Activated B cell treated with CpG ODN at 0.5 μM for 24 hours (primary cell): ENCODE results near the gene B3GNT9. TPM values are rescaled to one million over a fixed set of nuclear protein-coding genes. Genes with fewer than 3 reads are reported as not detected.

ENCODE experiments used
- ATAC-seq: fragments of 200-7000 bp; cut with Tn5 transposase; one replicate; pipeline ENCODE4 v1.10.0; 2021; ENCODE audit warnings: low read depth, mild to moderate bottlenecking, moderate library complexity
- CTCF ChIA-PET: fragments of 350-600 bp; sonication (Branson Sonifier 250); formaldehyde crosslinking; loops from one replicate; lab custom pipeline; 2021; ENCODE audit warnings: antibody characterized with exemption; lab: Charles Lee
- POLR2A ChIA-PET: fragments of 350-600 bp; sonication (Branson Sonifier 250); formaldehyde crosslinking; loops from one replicate; lab custom pipeline; 2021; ENCODE audit warnings: antibody characterized with exemption; lab: Charles Lee
- DNase-seq: peaks from one replicate; pipeline ENCODE4 v3.0.0; 2022
- H3K27ac Mint-ChIP-seq: one replicate; pipeline ENCODE4 v1.8.0; 2020; ENCODE audit warnings: mixed read lengths
- H3K27me3 Mint-ChIP-seq: one replicate; pipeline ENCODE4 v1.8.0; 2021; ENCODE audit warnings: mixed read lengths
- H3K36me3 Mint-ChIP-seq: one replicate; pipeline ENCODE4 v1.8.0; 2021; ENCODE audit warnings: low read depth, mixed read lengths
- H3K4me1 Mint-ChIP-seq: one replicate; pipeline ENCODE4 v1.8.0; 2021; ENCODE audit warnings: mixed read lengths
- H3K4me3 Mint-ChIP-seq: one replicate; pipeline ENCODE4 v1.8.0; 2020; ENCODE audit warnings: mild to moderate bottlenecking, mixed read lengths
- H3K9me3 Mint-ChIP-seq: one replicate; pipeline ENCODE4 v1.8.0; 2020; ENCODE audit warnings: mixed read lengths
- CTCF ChIP-seq: fragments of 200-600 bp; IDR thresholded peaks from one replicate; pipeline ENCODE4 v1.8.0; 2022; ENCODE audit warnings: antibody characterized with exemption, mild to moderate bottlenecking
- intact Hi-C: fragments of 100-400 bp; cut with micrococcal nuclease; formaldehyde crosslinking; loops from one replicate; pipeline ENCODE4 v1.15.1; 2024
- total RNA-seq: library from RNA; stranded (reverse); gene quantifications from 2 replicates; pipeline ENCODE4 v1.2.3, GENCODE V29; 2022

The B3GNT9 gene
- total RNA-seq, 1 donor from 2014 or later = 0.93 TPM

DNA sequence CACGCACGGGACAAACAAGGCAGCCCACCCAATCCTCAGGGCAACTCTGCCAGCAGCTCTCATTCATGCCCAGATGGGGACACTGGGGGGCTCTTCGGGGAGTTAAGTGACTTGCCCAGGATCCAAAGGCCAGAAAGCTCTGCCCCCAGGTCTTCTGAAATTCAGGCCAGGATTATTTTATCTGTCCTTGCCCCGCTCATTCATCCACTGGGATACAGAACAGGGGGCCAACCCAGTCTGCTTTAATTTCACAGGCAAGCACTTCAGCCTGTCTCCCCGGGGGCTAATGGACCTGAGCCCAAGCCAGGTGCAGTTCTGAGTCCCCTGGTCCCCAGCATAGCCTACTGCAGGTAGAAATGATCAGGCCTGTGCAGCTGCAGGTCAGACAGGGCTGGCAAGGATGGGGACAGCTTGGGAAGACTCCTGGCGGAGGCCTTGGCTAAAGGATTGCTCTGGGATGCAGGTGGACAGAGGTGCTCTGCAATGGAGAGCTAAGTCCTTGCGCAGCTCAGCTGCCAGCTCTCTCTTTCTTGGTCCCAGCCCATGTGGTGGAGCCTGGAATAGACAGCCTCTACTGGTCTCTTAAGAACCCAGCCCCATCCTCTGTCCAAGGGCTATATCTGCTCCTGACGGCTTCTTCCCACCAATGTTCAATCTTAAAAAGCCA, 766 bp upstream of the B3GNT9 start:
- H3K4me1 Mint-ChIP-seq = peaks cover 23% of the 10 kb centered on the region
- H3K36me3 Mint-ChIP-seq = peaks cover 17% of the 10 kb centered on the region
- H3K9me3 Mint-ChIP-seq = no peaks in the 10 kb centered on the region
- POLR2A ChIA-PET = interaction anchor here (0.6 to 1.5 kb wide), 5 partner anchors 8 to 137 kb away, joined by 3 to 5 read pairs (median 4); partner anchors contain the start of gene TRADD
- DNase-seq = no peak
- TF ChIP-seq CTCF = no peak
- no peak for ATAC-seq
- intact Hi-C loops = loop anchor here (10.0 kb wide), 1 partner anchor 513 kb away; the partner anchor contains the start of genes ACD, C16orf86, ENKD1 and PARD6A
- H3K27me3 Mint-ChIP-seq = peaks cover 17% of the 10 kb centered on the region
- CTCF ChIA-PET = no interaction called here
- no peak overlapping the region for H3K27ac Mint-ChIP-seq
- peak overlapping the region; percentile 63 for H3K4me3 Mint-ChIP-seq

DNA sequence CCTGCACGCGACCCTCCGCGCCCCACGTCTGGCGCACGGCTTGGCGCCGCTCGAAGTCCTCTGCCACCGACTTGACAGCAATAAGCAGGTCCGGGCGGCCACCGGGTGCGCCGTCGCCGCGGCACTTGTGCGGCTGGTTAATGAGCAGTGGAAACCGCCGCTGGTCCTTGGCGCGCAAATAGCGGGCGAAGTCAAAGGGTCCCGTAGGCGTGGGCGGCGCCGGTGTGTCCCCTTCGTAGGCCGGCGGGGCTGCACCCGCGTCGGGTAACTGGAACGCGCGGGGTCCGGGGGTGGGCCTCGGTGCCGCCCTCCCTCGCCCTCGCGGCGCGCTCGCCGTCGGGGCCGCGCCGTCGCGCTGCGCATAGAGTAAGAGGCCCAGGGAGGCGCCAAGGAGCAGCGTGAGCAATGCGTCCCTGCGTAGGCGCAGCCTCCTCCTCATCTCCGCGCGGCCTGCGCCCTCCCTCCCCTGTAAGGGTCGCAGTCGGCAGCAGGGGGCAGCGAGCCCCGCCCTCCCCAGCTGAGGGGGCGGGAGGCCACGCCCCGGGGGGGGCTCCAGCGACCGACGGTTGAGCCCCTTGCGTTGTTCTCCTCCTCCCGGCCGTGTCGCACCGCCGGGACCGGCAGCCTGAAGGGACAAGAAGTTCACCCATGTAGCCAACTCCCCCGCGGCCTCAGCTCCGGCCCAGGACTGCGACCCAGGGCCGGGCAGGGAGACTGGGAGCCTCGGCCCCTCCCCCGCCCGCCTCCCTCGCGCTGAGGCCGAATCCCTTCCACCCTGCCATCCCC, 558 bp downstream of the B3GNT9 start:
- Mint-ChIP-seq H3K4me1 (peaks cover 15% of the 10 kb centered on the region), H3K27ac (no peak overlapping the region), H3K36me3 (peaks cover 30% of the 10 kb centered on the region), H3K9me3 (no peaks in the 10 kb centered on the region), H3K27me3 (peaks cover 17% of the 10 kb centered on the region), H3K4me3 (no peak overlapping the region)
- intact Hi-C loops = loop anchor here (10.0 kb wide), 1 partner anchor 515 kb away; the partner anchor contains the start of genes ACD, C16orf86, ENKD1 and PARD6A
- TF ChIP-seq CTCF = no peak
- ATAC-seq = peak; percentile 40
- POLR2A ChIA-PET = interaction anchor here (0.5 to 1.5 kb wide), 3 partner anchors 9 to 407 kb away, joined by 3 to 4 read pairs (median 4); partner anchors contain the start of gene TRADD
- no peak for DNase-seq
- CTCF ChIA-PET = no interaction called here

DNA sequence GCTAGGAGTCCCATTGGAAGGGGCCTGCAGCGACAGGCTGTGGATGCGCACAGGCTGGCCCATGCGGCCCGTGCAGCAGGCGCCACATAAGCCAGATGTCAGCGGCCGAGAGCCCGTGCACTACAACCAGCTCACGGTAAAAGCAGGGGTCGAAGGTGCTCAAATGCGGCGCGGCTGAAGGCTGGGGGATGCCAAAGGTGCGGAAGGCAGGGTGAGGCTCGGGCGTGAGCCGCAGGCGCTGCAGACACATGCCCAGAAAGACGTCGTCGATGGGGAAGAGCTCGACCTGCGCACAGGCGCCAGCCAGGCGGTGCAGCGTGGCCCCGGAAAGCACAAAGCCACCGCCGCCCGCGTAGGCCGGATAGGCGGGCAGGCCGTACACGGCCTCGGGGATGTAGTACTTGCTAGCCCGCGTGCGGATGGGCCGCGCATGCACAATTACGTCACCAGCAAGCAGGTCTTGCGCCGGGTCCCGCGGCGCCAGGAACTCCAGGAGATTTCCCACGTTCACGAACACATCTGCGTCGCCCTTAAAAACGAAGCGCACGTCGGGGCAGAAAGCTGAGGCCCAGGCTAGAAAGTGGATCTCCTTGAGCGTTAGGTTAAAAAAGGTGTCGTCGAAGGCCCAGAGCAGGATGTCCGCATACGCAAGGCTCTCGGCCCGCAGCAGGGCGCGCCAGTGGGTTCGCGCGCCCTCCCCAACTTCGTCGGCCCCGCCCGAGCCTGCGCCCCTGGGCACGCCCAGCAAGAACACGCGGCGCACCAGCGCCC, 1.3 kb downstream of the B3GNT9 start:
- peaks cover 38% of the 10 kb centered on the region for H3K36me3 Mint-ChIP-seq
- ATAC-seq = no peak
- DNase-seq = no peak
- peaks cover 13% of the 10 kb centered on the region for H3K4me1 Mint-ChIP-seq
- no peak overlapping the region for H3K27ac Mint-ChIP-seq
- POLR2A ChIA-PET = no interaction called here
- TF ChIP-seq CTCF = no peak
- intact Hi-C loops = loop anchor here (10.0 kb wide), 1 partner anchor 515 kb away; the partner anchor contains the start of genes ACD, C16orf86, ENKD1 and PARD6A
- peaks cover 17% of the 10 kb centered on the region for H3K27me3 Mint-ChIP-seq
- H3K9me3 Mint-ChIP-seq = no peaks in the 10 kb centered on the region
- no peak overlapping the region for H3K4me3 Mint-ChIP-seq
- CTCF ChIA-PET = no interaction called here

DNA sequence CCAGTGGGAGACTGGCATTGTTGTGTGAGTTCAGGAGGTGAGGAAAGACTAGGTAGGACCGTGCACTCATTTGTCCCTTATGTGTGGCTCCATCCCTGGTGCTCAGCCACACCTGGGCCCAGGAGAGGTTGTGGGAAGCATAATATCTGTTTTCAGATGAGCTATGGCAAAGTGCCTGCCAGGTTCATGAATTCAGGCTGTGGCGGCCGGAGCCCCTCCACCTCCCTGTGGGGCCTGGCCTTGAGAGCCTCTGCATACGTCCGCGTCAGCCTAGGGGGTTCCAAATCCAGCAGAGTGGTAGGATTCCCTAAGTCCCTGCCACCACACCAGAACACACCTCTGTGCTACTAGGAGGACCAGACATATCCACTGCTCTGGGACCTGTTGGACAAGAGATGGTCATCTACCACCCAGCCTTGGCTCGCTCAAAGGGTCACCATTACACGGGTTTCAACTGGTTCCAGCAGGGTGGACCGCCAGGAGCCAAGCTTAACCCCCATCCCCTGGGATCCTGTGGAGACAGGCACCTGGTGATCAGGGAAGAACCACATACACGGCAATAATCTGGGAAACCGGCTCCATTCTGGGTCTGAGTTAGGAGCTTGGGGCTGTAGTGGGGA, 2.0 kb downstream of the B3GNT9 start:
- Mint-ChIP-seq H3K36me3 (peaks cover 43% of the 10 kb centered on the region), H3K27me3 (peaks cover 17% of the 10 kb centered on the region), H3K9me3 (no peaks in the 10 kb centered on the region), H3K4me1 (peaks cover 10% of the 10 kb centered on the region), H3K4me3 (no peak overlapping the region), H3K27ac (no peak overlapping the region)
- intact Hi-C loops = no loop called here
- ChIA-PET POLR2A (no interaction called here), CTCF (no interaction called here)
- TF ChIP-seq CTCF = no peak
- DNase-seq (no peak), ATAC-seq (no peak)
